SK-N-DZ (cell line): ENCODE results near the gene CCDC57.

ENCODE experiments used
- DNase-seq: peaks from one replicate; pipeline ENCODE4 v3.0.0-alpha.2; 2015; ENCODE audit warnings: low spot score

CCDC57 gene

DNA sequence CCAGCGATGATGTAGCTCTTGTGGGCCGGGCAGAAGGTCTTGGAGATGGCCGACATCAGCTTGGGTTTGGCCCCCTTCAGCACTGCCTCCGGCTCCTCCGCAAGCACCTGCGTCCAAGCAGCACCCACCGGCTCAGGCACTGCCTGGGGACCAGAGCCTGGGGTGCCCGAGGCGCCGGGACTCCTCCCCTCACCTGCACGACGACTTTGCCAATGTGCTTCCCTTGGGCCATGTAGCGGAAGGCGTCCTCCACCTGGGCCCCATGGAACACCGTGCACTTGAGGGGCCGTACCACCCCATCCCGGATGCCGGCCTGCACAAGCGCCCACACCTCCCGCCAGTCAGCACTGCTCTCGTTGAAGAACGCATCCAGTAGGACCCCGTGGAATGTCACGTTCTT is 129.6 kb downstream of the CCDC57 start:
- no peak for DNase-seq

DNA sequence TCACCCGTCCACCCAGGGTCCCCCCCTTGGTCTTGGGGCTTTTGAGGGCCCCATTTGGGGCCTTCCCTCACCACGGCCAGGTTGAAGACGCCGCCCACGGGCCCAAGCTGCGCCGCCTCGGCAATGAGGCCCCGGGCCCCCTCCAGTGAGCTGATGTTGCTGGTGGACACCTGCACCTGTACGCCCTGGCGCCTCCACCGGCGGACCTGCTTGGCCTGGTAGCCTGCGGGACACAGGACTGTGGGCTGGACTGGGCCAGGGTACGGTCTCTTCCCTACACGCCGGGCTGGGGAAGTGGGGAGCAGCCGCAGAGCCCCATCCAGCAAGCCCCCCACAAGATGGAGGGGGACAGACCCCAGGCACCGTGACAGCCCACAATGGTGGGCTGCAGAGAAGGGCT is 130.2 kb downstream of the CCDC57 start:
- no peak for DNase-seq

DNA sequence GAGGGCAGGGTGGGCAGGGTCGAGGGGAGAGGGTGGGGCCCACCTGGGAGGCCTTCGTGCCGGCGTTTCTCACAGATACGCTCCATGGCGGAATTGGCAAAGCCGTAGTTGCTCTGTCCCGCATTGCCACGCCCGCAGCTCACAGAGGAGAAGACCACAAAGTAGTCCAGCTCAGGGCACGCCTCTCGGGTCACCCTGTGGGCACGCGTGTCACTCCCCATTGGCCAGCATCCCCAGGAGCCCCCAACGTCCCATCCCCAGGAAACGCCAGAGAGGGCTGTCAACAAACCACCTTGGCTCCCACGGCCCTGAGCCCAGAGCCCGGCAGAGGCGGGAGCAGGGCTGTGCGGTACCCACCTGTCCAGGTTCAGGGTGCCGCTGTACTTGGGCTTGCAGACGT is 130.7 kb downstream of the CCDC57 start:
- no peak for DNase-seq

GRCh38 chr17:82081546-82081945 is 131.1 kb downstream of the CCDC57 start:
- no peak for DNase-seq

DNA sequence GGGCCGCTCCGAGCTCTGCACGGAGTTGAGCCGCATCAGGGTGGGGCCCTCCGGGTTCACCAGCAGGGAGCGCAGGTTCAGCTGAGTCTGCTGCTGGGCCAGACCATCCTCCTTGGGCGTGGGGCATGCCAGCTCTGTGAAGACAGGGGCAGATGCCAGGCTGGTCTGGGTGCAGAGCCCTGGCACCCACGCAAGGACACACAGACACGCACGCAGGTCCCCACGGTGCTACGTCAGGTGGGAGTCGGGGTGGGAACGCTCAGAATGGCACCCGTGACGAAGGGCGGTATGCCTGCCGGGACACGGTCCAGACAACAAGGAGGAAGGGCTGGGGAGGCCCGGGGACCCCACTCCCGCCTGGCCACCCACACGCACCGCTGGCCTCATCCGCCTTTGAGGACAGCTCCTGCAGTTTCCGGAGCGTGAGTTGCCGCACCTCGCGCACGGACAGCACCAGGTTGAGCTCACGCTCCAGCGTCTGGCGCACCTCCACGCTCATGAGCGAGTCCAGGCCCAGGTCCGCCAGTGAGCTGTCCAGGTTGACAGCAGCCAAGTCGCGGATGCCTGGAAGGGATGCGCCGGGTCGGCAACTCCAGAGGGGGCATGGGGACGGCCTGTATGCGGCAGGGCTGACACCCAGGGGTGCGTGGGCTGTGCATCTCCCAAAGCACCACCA is 131.7 kb downstream of the CCDC57 start:
- no peak for DNase-seq

DNA sequence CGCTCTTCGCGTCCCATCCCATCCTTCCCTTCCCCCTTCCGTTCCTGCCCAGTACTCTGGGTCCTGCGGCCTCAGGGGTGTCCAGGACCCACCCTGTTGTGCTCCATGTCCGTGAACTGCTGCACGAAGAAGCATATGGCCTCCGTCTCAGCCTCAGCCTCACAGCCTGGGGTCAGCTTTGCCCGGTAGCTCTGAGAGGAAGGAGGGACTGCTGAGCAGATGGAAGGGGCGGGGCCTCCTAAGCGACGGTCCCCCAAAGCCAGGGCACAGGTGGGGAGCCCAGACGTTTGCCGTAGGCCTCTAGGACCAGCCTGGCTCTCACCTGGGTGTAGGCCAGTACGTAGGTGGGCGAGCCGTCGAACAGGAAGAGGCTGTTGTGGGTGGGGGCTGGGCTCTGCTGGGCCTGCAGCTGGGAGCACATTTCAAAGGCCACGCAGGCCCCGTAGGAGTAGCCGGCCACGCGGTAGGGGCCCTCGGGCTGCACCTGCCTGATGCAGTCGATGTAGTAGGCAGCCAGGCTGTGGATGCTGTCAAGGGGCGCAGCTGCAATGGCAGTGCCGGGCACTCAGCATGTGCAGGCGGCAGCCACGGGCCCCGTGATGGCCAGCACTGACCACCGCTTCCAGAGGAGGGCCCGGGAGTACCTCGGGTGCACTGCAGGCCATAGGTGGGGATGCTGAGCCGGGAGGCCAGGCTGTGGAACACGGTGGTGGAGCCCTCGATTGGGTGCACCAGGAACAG is 132.4 kb downstream of the CCDC57 start:
- DNase-seq: no peak

GRCh38 chr17:82079001-82079677 is 133.5 kb downstream of the CCDC57 start:
- DNase-seq: no peak

GRCh38 chr17:82078433-82078832 is 134.2 kb downstream of the CCDC57 start:
- DNase-seq: no peak

DNA sequence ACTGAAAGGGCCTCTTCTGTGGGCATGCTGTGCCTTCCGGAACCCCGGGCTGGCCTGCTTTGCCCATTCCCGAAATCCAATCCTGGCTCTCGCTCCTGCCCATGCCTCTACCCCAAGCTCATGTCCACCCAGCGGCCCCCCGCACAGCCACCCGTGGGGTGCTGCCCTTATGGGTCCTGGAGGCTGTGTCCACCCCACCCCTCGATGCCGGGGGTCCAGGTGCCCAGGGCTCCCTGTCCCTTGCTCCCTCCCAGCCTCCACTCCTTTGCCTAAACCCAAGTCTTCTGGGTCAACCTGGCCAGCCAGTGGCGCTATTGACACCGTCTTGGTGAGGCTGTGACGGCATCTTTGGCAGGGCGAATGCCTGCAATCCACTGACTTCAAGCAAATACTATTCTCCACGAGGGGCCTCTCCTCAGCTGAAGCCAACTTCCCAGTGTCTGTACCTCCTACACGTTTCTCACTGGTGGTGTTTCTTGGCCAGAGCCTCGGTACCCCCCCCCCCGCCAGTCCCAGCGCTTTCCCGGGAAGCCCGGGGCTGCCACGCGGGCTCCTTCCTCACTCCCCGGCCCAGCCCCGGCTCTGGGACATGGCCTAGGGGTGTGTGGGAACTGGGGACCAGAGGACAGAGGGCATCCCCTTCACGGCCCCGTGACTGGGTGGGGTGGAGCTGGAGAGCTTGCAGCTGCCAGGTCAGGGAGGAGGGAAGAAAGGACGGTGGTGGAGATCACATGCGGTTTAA is 134.9 kb downstream of the CCDC57 start:
- no peak for DNase-seq

DNA sequence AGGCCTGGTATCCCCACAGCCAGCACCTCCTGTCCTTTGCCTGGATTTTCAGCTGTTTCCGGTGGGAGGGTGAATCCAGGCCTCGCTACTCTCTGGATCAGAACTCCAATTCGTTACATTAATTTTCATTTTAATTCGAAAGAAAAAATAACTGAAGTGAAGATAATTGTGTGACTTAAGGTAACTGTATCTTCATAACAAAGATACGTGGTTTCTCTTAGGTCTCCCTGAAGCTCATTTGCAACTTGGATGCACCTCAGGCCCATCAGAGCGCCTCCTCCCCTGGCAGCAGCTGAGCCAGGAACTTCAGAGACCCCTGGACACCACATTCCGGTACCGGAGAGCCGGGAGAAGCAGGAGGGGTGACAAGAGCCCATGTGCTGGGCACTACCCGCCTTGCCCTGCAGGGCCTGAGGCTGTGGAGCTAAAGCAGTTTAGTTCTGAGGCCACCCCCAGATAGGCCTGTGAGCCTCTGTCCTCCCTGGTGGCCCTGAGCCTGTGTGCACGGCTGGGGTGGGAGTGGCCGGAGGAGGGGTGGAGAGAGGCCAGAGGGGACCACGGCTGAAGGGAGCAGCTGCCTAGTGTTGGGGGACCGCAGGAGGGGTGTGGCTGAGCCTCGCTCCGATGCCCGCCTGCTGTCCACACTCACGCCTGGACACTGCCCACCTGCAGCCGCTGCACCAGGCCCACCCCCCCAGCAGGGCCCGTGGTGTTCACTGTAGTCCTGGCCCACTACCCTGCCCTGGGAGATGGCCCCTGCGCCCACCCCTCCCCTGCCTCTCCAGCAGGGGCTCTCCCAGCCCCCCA is 135.7 kb downstream of the CCDC57 start:
- DNase-seq: no peak

- DNase-seq: no peak
Observed at GRCh38 chr17:82076018-82076784, 136.4 kb downstream of the CCDC57 start.

DNA sequence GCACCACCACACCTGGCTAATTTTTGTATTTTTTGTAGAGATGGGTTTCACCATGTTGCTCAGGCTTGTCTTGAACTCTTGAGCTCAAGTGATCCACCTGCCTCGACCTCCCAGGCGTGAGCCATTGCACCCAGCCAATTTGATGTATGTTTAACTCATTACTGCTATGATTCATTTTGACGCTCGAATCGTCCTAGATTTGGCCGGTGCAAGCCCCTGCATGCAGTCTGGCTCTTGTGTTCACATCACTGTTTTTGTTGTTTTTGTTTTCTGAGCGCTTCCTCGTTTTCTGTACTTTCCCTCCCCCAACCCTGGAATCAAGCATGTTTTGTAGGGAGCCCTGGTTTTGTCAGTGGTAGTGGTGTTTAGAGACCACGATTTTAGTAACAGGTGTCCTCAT is 139.2 kb downstream of the CCDC57 start:
- DNase-seq: no peak

GRCh38 chr17:82072827-82073226 is 139.8 kb downstream of the CCDC57 start:
- DNase-seq: no peak

- DNase-seq: no peak
Observed at GRCh38 chr17:82070611-82071010, 142.0 kb downstream of the CCDC57 start.

DNA sequence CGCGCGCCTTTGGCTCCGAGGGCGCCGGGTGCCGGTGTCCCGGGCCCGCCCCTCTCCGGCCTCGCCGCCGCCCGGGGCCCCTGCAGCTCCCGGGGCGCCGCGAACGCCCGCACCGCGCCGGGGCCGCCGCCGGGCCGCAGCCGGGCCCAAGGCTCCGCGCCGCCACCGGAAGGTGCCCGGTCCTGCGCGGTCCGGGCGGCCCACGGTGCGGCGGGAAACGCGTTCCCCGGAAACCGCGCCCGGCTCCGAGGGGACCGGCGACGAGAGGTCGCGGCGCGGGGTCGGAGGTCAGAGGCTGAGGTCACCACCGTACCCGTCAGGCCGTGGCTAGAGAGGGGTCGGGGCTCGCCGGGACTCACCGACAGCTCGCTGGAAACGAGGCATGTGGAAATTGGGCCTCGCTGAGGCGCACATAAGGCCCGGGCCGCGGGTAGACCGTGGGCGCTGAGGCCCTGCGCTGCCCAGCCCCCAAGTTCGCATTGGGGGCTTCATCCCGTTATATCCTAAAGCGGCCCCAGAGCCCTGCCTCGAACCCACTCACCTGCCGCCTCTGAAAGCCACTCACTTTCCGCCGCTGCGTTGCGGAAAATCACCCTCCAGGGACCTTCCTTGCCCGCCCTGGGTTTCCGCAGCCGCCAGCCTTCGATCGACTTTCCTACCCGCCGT is 146.9 kb downstream of the CCDC57 start, which contains the start of gene DUS1L:
TSS of gene DUS1L (minus strand) at position 167 of the 666 bp plus-strand sequence. CDS start 745 bp downstream, outside the sequence.
- DNase-seq: peak; percentile 56

DNA sequence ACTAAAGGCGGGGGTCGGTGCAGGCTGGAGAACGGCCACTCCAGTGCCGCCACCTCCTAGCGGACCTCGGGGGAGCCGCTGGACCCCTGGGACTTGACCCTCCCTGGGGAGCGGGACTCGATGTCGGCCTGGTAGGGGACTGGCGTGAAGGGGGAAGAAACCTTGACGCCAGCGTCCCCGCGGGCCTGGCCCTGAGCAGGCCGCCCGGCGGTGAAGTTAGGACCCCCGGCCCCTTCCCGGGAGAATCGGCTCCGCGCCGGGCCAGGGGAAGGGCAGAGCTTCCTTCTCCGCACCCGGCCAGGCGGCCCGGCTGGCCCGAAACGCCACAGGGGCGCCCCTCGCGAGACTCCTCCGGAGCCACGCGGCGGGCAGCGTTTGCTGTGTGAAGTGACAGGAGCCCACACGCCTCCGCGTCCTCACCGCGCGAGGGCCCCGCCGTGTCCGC is 147.4 kb downstream of the CCDC57 start:
- no peak for DNase-seq

DNA sequence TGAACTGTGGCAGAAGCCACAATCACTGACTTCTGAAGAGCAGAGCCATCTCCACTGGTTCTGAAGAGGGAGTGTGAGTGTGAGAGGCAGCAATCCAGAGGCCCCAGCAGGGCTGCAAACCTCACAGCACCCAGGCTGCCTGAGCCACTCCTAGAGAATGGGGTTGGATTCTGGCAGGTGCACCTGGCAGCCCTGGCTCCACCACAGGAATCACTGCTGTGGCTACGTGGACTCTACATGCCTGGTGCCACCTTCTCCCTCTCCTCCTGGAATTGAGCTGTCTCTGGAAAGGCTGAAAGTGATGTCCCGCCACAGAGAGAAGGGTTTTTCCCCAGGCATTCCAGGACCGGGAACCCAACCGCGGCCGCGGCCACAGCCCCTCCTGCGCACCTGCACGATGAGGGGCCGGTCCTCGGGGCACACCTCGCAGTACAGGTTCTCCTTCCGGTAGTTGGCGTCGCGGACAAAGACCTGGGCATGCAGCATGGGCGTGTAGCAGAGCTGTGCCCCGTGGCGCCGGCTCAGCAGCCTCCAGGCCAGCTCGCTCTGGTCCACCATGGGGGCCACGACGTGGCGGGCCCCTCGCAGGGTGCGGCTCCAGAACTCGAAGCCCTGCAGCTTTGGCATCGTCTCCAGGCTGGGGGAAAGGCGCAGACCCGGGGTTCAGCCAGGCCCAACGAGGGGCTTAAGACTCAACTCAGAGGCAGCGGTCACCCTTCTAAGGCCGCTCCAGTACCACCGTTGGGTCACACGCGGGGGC is 148.0 kb downstream of the CCDC57 start:
- no peak for DNase-seq

GRCh38 chr17:82063424-82064415 is 148.9 kb downstream of the CCDC57 start:
- no peak for DNase-seq
